ENCODE measurements around the gene RGSL1. TPM values are rescaled to one million over a fixed set of nuclear protein-coding genes. Genes with fewer than 3 reads are reported as not detected.

Gene RGSL1
- total RNA-seq, 1 donor from 2014 or later = not detected

- Histone ChIP-seq H3K4me1 (no peaks in the 10 kb centered on the region), H3K9me3 (replicated peaks) (no peaks in the 10 kb centered on the region), H3K27ac (replicated peaks) (no peak overlapping the region), H3K27me3 (ENCODE audit: low read depth) (no peaks in the 10 kb centered on the region), H3K4me3 (no peak overlapping the region), H3K36me3 (no peaks in the 10 kb centered on the region)
- intact Hi-C loops (cut with micrococcal nuclease) = no loop called here
- no peak for DNase-seq
- TF ChIP-seq, protein P1, sequence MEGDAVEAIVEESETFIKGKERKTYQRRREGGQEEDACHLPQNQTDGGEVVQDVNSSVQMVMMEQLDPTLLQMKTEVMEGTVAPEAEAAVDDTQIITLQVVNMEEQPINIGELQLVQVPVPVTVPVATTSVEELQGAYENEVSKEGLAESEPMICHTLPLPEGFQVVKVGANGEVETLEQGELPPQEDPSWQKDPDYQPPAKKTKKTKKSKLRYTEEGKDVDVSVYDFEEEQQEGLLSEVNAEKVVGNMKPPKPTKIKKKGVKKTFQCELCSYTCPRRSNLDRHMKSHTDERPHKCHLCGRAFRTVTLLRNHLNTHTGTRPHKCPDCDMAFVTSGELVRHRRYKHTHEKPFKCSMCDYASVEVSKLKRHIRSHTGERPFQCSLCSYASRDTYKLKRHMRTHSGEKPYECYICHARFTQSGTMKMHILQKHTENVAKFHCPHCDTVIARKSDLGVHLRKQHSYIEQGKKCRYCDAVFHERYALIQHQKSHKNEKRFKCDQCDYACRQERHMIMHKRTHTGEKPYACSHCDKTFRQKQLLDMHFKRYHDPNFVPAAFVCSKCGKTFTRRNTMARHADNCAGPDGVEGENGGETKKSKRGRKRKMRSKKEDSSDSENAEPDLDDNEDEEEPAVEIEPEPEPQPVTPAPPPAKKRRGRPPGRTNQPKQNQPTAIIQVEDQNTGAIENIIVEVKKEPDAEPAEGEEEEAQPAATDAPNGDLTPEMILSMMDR (IDR thresholded peaks at IDR 0.05; ENCODE audit: borderline replicate concordance) = no peak
These were observed 114.6 kb downstream of the RGSL1 start for GRCh38 chr1:182564406-182565004.

- TF ChIP-seq, protein P1 (IDR thresholded peaks at IDR 0.05; ENCODE audit: borderline replicate concordance) = no peak
- H3K4me1 ChIP-seq = no peaks in the 10 kb centered on the region
- no peak overlapping the region for H3K4me3 ChIP-seq
- intact Hi-C loops (cut with micrococcal nuclease) = no loop called here
- no peak for DNase-seq
- H3K9me3 ChIP-seq (replicated peaks) = no peaks in the 10 kb centered on the region
- H3K36me3 ChIP-seq = no peaks in the 10 kb centered on the region
- H3K27me3 ChIP-seq (ENCODE audit: low read depth) = no peaks in the 10 kb centered on the region
- no peak overlapping the region for H3K27ac ChIP-seq (replicated peaks)
These were observed 115.6 kb downstream of the RGSL1 start for GRCh38 chr1:182565537-182565936.

DNA sequence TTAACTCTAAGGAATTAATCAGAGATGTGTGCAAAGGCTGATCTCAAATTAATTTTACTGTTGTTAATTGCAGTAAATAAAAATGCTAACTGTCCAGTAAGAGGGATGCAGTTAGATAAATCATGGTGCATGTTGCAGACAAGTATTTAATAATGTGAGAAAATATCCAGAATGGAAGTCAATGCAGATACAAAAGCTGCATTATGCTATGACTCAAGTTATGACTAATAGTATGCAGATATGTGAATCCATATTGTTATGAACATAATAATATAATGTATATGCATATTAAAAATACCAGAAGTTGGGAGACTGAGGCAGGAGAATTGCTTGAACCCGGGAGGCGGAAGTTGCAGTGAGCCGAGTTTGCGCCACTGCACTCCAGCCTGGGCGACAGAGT lies 117.7 kb downstream of the RGSL1 start:
- Histone ChIP-seq H3K4me1 (no peaks in the 10 kb centered on the region), H3K9me3 (replicated peaks) (no peaks in the 10 kb centered on the region), H3K27me3 (ENCODE audit: low read depth) (no peaks in the 10 kb centered on the region), H3K36me3 (peaks cover 2% of the 10 kb centered on the region), H3K4me3 (no peak overlapping the region), H3K27ac (replicated peaks) (no peak overlapping the region)
- DNase-seq = no peak
- TF ChIP-seq, protein P1 (IDR thresholded peaks at IDR 0.05; ENCODE audit: borderline replicate concordance) = no peak
- intact Hi-C loops (cut with micrococcal nuclease) = no loop called here

DNA sequence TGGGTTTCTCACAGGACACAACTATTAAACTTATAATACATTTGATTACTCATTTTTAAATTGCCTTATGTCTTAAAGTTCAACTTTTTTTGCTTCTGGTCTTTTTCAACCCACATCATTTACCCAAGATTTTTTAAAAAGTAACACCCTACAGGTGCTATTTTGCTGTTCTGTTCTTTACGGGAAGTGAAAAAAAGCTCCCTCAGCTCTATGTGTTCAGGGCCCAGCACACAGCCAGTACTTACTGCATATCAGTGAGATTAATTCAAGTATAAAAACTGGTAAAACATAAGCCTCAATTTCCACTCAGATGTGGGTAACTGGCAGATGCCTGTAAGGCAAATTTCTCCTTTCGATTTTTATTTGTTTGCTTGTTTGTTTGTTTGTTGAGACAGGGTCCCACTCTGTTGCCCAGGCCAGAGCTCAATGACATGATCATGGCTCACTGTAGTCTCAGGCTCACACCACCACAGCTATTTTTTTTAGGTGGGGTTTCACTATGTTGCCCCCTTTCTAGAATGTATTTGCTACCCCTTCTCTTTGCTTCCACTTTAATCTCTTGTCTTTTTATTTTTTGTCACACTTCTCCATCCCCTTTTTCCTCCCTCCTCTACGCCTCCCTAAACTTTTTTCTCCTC lies 118.8 kb downstream of the RGSL1 start:
- TF ChIP-seq, protein P1 (IDR thresholded peaks at IDR 0.05; ENCODE audit: borderline replicate concordance) = no peak

GRCh38 chr1:182569939-182570610 lies 120.1 kb downstream of the RGSL1 start:
- Histone ChIP-seq H3K9me3 (replicated peaks) (no peaks in the 10 kb centered on the region), H3K4me3 (no peak overlapping the region), H3K4me1 (peaks cover under 1% of the 10 kb centered on the region), H3K36me3 (peaks cover 17% of the 10 kb centered on the region), H3K27me3 (ENCODE audit: low read depth) (no peaks in the 10 kb centered on the region), H3K27ac (replicated peaks) (no peak overlapping the region)
- no peak for DNase-seq
- TF ChIP-seq, protein P1 (IDR thresholded peaks at IDR 0.05; ENCODE audit: borderline replicate concordance) = no peak
- intact Hi-C loops (cut with micrococcal nuclease) = no loop called here

More for the DNA sequence above, 118.8 kb downstream of the RGSL1 start:
- H3K27me3 ChIP-seq (ENCODE audit: low read depth) = no peaks in the 10 kb centered on the region
- no peak overlapping the region for H3K27ac ChIP-seq (replicated peaks)
- DNase-seq = no peak
- H3K36me3 ChIP-seq = peaks cover 7% of the 10 kb centered on the region
- intact Hi-C loops (cut with micrococcal nuclease) = no loop called here
- H3K4me3 ChIP-seq = no peak overlapping the region
- no peaks in the 10 kb centered on the region for H3K4me1 ChIP-seq
- no peaks in the 10 kb centered on the region for H3K9me3 ChIP-seq (replicated peaks)

All from left ventricle myocardium inferior (tissue), 1 donor.